ENCODE data around the gene CDK18. TPM values are rescaled to one million over a fixed set of nuclear protein-coding genes. Genes with fewer than 3 reads are reported as not detected.

The CDK18 gene
- total and polyA plus RNA-seq, 9 of the 15 experiments (the other 6 are each of a cell fraction or from before 2014, with no cell fraction given): 0.05 to 0.69 (median 0.17) TPM; not detected in 2

- TF ChIP-seq ZBTB40 (IDR thresholded peaks at IDR 0.05) (0 out of 2 replicates have a peak, but pooled peaks have one; percentile 44), ZBTB40 (CRISPR knock-in tag; IDR thresholded peaks at IDR 0.05) (no peak), GABPA (tag; conservative IDR thresholded peaks at IDR 0.05; ENCODE audit: low read depth) (peak; percentile 36; the same call in 1 of the 2 replicates), CBX5 (IDR thresholded peaks at IDR 0.05; ENCODE audit: borderline replicate concordance, low read depth) (no peak), BDP1 (IDR thresholded peaks at IDR 0.05; ENCODE audit: insufficient read depth, insufficient read length) (no peak), ZNF224 (CRISPR knock-in tag; IDR thresholded peaks at IDR 0.05) (no peak), ZNF239 (CRISPR knock-in tag; IDR thresholded peaks at IDR 0.05) (no peak), SNRNP70 (optimal IDR thresholded peaks at IDR 0.05; ENCODE audit: low read depth, low read length) (no peak)
Observed at GRCh38 chr1:205582046-205582445, 77.6 kb downstream of the CDK18 start (continued).

Small RNA genes lying within 50 kb of the gene (small RNA-seq; reads per million reads assigned to genes)
- not detected for gene RNU2-19P

Other genes starting within 250 kb of the CDK18 start
- 0.05 and 0.29 TPM in 2 replicates for gene NUAK2, start 182.9 kb upstream of the CDK18 start, total RNA-seq (2014; rRNA removed)
- gene NUAK2, start 182.9 kb upstream of the CDK18 start, total RNA-seq (2014; rRNA removed; fragmentation: Illumina TruSeq; extraction: Trizol): 0.13 and 0.18 TPM in 2 replicates
- 0.14 and 0.15 TPM in 2 replicates for gene NUAK2, start 182.9 kb upstream of the CDK18 start, total RNA-seq (2015; rRNA removed; fragmentation: Illumina TruSeq; extraction: Trizol)
- gene NUAK2, start 182.9 kb upstream of the CDK18 start, total RNA-seq (2021): 0.44 and 0.47 TPM in 2 replicates
- 0.11 and 0.68 TPM in 2 replicates for gene NUAK2, start 182.9 kb upstream of the CDK18 start, polyA plus RNA-seq (2011; rRNA removed)
- 0.27 and 0.33 TPM in 2 replicates for gene NUAK2, start 182.9 kb upstream of the CDK18 start, polyA plus RNA-seq (2014; fragmentation: Illumina TruSeq; extraction: Trizol)
- gene NUAK2, start 182.9 kb upstream of the CDK18 start, polyA plus RNA-seq (2014; fragmentation: Nextera tagmentation; extraction: Ambion mirVana): under 1 TPM; 0.04 to 0.10 TPM
- gene NUAK2, start 182.9 kb upstream of the CDK18 start, polyA plus RNA-seq (2014; rRNA removed): 0.19 and 0.45 TPM in 2 replicates
- 0.24 and 0.54 TPM in 2 replicates for gene KLHDC8A, start 147.7 kb upstream of the CDK18 start, total RNA-seq (2014; rRNA removed)
- gene KLHDC8A, start 147.7 kb upstream of the CDK18 start, total RNA-seq (2014; rRNA removed; fragmentation: Illumina TruSeq; extraction: Trizol): not detected in 2 replicates
- gene KLHDC8A, start 147.7 kb upstream of the CDK18 start, total RNA-seq (2015; rRNA removed; fragmentation: Illumina TruSeq; extraction: Trizol): not detected in 2 replicates
- gene KLHDC8A, start 147.7 kb upstream of the CDK18 start, total RNA-seq (2021): 0.04 and 0.16 TPM in 2 replicates
- gene KLHDC8A, start 147.7 kb upstream of the CDK18 start, polyA plus RNA-seq (2011; rRNA removed): 0.03 TPM in 1 of 2 replicates, not detected in the other
- not detected in 2 replicates for gene KLHDC8A, start 147.7 kb upstream of the CDK18 start, polyA plus RNA-seq (2014; fragmentation: Illumina TruSeq; extraction: Trizol)
- under 1 TPM in 1 of 2 experiments, not detected in 1; 0.01 TPM for gene KLHDC8A, start 147.7 kb upstream of the CDK18 start, polyA plus RNA-seq (2014; fragmentation: Nextera tagmentation; extraction: Ambion mirVana)
- gene KLHDC8A, start 147.7 kb upstream of the CDK18 start, polyA plus RNA-seq (2014; rRNA removed): not detected in 2 replicates
- 0.54 and 1.0 TPM in 2 replicates for gene LEMD1, start 82.6 kb upstream of the CDK18 start, total RNA-seq (2014; rRNA removed)
- gene LEMD1, start 82.6 kb upstream of the CDK18 start, total RNA-seq (2014; rRNA removed; fragmentation: Illumina TruSeq; extraction: Trizol): 0.36 and 0.41 TPM in 2 replicates
- gene LEMD1, start 82.6 kb upstream of the CDK18 start, total RNA-seq (2015; rRNA removed; fragmentation: Illumina TruSeq; extraction: Trizol): 0.79 and 0.80 TPM in 2 replicates
- gene LEMD1, start 82.6 kb upstream of the CDK18 start, total RNA-seq (2021): 0.47 and 0.60 TPM in 2 replicates
- gene LEMD1, start 82.6 kb upstream of the CDK18 start, polyA plus RNA-seq (2011; rRNA removed): 2.0 and 2.4 TPM in 2 replicates
- 0.79 and 1.2 TPM in 2 replicates for gene LEMD1, start 82.6 kb upstream of the CDK18 start, polyA plus RNA-seq (2014; fragmentation: Illumina TruSeq; extraction: Trizol)
- under 1 TPM in 1 of 2 experiments, not detected in 1; 0.11 TPM for gene LEMD1, start 82.6 kb upstream of the CDK18 start, polyA plus RNA-seq (2014; fragmentation: Nextera tagmentation; extraction: Ambion mirVana)
- gene LEMD1, start 82.6 kb upstream of the CDK18 start, polyA plus RNA-seq (2014; rRNA removed): 0.27 TPM in 1 of 2 replicates, not detected in the other
- 0.37 and 0.73 TPM in 2 replicates for gene BLACAT1, start 48.6 kb upstream of the CDK18 start, total RNA-seq (2014; rRNA removed)
- 0.73 and 1.1 TPM in 2 replicates for gene BLACAT1, start 48.6 kb upstream of the CDK18 start, total RNA-seq (2014; rRNA removed; fragmentation: Illumina TruSeq; extraction: Trizol)
- 0.45 and 0.47 TPM in 2 replicates for gene BLACAT1, start 48.6 kb upstream of the CDK18 start, total RNA-seq (2015; rRNA removed; fragmentation: Illumina TruSeq; extraction: Trizol)
- gene BLACAT1, start 48.6 kb upstream of the CDK18 start, total RNA-seq (2021): 0.83 and 1.0 TPM in 2 replicates
- gene BLACAT1, start 48.6 kb upstream of the CDK18 start, polyA plus RNA-seq (2011; rRNA removed): 3.4 and 5.9 TPM in 2 replicates
- 1.2 and 1.6 TPM in 2 replicates for gene BLACAT1, start 48.6 kb upstream of the CDK18 start, polyA plus RNA-seq (2014; fragmentation: Illumina TruSeq; extraction: Trizol)
- under 1 TPM; 0.10 to 0.17 TPM for gene BLACAT1, start 48.6 kb upstream of the CDK18 start, polyA plus RNA-seq (2014; fragmentation: Nextera tagmentation; extraction: Ambion mirVana)
- 0.84 and 1.3 TPM in 2 replicates for gene BLACAT1, start 48.6 kb upstream of the CDK18 start, polyA plus RNA-seq (2014; rRNA removed)
- gene ELK4, start 127.3 kb downstream of the CDK18 start, total RNA-seq (2014; rRNA removed): 4.2 and 7.4 TPM in 2 replicates
- 15.3 and 18.5 TPM in 2 replicates for gene ELK4, start 127.3 kb downstream of the CDK18 start, total RNA-seq (2014; rRNA removed; fragmentation: Illumina TruSeq; extraction: Trizol)
- gene ELK4, start 127.3 kb downstream of the CDK18 start, total RNA-seq (2015; rRNA removed; fragmentation: Illumina TruSeq; extraction: Trizol): 12.4 and 13.8 TPM in 2 replicates
- gene ELK4, start 127.3 kb downstream of the CDK18 start, total RNA-seq (2021): 21.7 and 22.2 TPM in 2 replicates
- 9.2 and 12.9 TPM in 2 replicates for gene ELK4, start 127.3 kb downstream of the CDK18 start, polyA plus RNA-seq (2011; rRNA removed)
- gene ELK4, start 127.3 kb downstream of the CDK18 start, polyA plus RNA-seq (2014; fragmentation: Illumina TruSeq; extraction: Trizol): 8.9 and 12.9 TPM in 2 replicates
- gene ELK4, start 127.3 kb downstream of the CDK18 start, polyA plus RNA-seq (2014; fragmentation: Nextera tagmentation; extraction: Ambion mirVana): 1 to 10 TPM; 2.0 to 3.1 TPM
- gene ELK4, start 127.3 kb downstream of the CDK18 start, polyA plus RNA-seq (2014; rRNA removed): 7.0 and 7.3 TPM in 2 replicates
- gene SLC45A3, start 175.8 kb downstream of the CDK18 start, total RNA-seq (2014; rRNA removed): 1.5 and 2.8 TPM in 2 replicates
- 0.87 and 1.1 TPM in 2 replicates for gene SLC45A3, start 175.8 kb downstream of the CDK18 start, total RNA-seq (2014; rRNA removed; fragmentation: Illumina TruSeq; extraction: Trizol)
- 0.60 and 0.83 TPM in 2 replicates for gene SLC45A3, start 175.8 kb downstream of the CDK18 start, total RNA-seq (2015; rRNA removed; fragmentation: Illumina TruSeq; extraction: Trizol)
- gene SLC45A3, start 175.8 kb downstream of the CDK18 start, total RNA-seq (2021): 2.5 and 3.0 TPM in 2 replicates
- gene SLC45A3, start 175.8 kb downstream of the CDK18 start, polyA plus RNA-seq (2011; rRNA removed): 3.3 and 3.5 TPM in 2 replicates
- gene SLC45A3, start 175.8 kb downstream of the CDK18 start, polyA plus RNA-seq (2014; fragmentation: Illumina TruSeq; extraction: Trizol): 1.3 and 1.7 TPM in 2 replicates
- under 1 TPM; 0.06 to 0.10 TPM for gene SLC45A3, start 175.8 kb downstream of the CDK18 start, polyA plus RNA-seq (2014; fragmentation: Nextera tagmentation; extraction: Ambion mirVana)
- gene SLC45A3, start 175.8 kb downstream of the CDK18 start, polyA plus RNA-seq (2014; rRNA removed): 2.4 TPM in 2 replicates
- 81.9 and 87.5 TPM in 2 replicates for gene NUCKS1, start 245.5 kb downstream of the CDK18 start, total RNA-seq (2014; rRNA removed)
- gene NUCKS1, start 245.5 kb downstream of the CDK18 start, total RNA-seq (2014; rRNA removed; fragmentation: Illumina TruSeq; extraction: Trizol): 232 and 280 TPM in 2 replicates
- 236 and 244 TPM in 2 replicates for gene NUCKS1, start 245.5 kb downstream of the CDK18 start, total RNA-seq (2015; rRNA removed; fragmentation: Illumina TruSeq; extraction: Trizol)
- 201 and 216 TPM in 2 replicates for gene NUCKS1, start 245.5 kb downstream of the CDK18 start, total RNA-seq (2021)
- 117 and 149 TPM in 2 replicates for gene NUCKS1, start 245.5 kb downstream of the CDK18 start, polyA plus RNA-seq (2011; rRNA removed)
- 167 and 177 TPM in 2 replicates for gene NUCKS1, start 245.5 kb downstream of the CDK18 start, polyA plus RNA-seq (2014; fragmentation: Illumina TruSeq; extraction: Trizol)
- gene NUCKS1, start 245.5 kb downstream of the CDK18 start, polyA plus RNA-seq (2014; fragmentation: Nextera tagmentation; extraction: Ambion mirVana): 10 to 100 TPM; 66.7 to 83.4 TPM
- 94.4 and 95.1 TPM in 2 replicates for gene NUCKS1, start 245.5 kb downstream of the CDK18 start, polyA plus RNA-seq (2014; rRNA removed)